Transverse colon (tissue), 4 donors: Measurements from ENCODE around the gene PTTG1.

Experiments
- CTCF ChIP-seq, 5 experiments: fragments of 200-600 bp in 3 of 5; fragments of 450-650 bp in 2 of 5; sonication (generic) in 3 of 5; IDR thresholded peaks; 1 replicate in 2 of 5; 2 replicates in 3 of 5; pipeline ENCODE4 v1.5.1; 2016 to 2017; ENCODE audit warnings: antibody characterized with exemption in 5 of 5, inconsistent platforms in 3 of 5, mild to moderate bottlenecking in 2 of 5, moderate library complexity in 1 of 5
- POLR2A ChIP-seq: fragments of 450-650 bp; IDR thresholded peaks from one replicate; pipeline ENCODE4 v1.6.1; 2016; ENCODE audit warnings: antibody characterized with exemption, mild to moderate bottlenecking, moderate library complexity
- POLR2AphosphoS5 ChIP-seq, 3 donors: sonication (generic); formaldehyde crosslinking; IDR thresholded peaks; one replicate each; pipeline ENCODE4 v1.6.1; 2016; ENCODE audit warnings: antibody characterized with exemption in 3 of 3

GRCh38 chr5:160457252-160457651 lies 35.6 kb downstream of the PTTG1 start:
- no peak for TF ChIP-seq CTCF (IDR thresholded peaks at IDR 0.05)
- TF ChIP-seq POLR2A = no peak
- TF ChIP-seq POLR2AphosphoS5 (IDR thresholded peaks at IDR 0.05) = no peak
